NK-92 (cell line): ENCODE results near the gene CLEC2D.
"Not testable (repeated sequence)": the region's sequence is repeated elsewhere in the genome, so short reads cannot be mapped to it uniquely, and the experiment has no call there.

ENCODE experiments used
- DNase-seq: peaks from one replicate; lab custom pipeline; 2025; ENCODE audit not compliant: unreplicated experiment; lab: John Stamatoyannopoulos, UW

Gene CLEC2D

DNA sequence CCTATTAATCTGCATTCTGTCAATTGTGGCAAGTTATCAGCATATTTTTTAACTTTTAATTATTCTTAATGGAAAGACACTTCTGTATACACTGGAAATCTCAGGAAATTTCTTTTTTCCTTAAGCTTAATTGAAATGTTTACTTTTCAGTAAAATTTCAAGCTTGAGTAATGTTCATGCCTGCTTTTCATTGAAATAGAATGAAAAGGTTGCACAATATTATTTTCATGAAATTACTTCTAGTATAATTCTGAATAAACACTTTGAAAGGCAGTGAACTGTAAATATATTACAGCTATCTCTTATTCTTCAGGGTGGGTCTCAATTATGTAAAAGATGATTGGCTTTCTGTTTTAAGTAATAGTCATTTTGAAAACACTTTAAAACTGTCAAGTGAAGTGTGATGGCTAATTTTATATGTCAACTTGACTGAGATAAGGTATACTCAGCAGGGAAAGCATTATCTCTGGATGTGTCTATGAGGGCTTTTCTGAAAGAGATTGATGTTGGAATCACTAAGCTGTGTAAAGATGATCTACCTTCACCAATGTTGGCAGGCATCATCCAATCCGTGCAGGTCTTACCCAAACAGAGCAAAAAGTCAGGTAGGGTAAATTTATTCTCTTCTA, 29.9 kb downstream of the CLEC2D start:
- DNase-seq: no peak

DNA sequence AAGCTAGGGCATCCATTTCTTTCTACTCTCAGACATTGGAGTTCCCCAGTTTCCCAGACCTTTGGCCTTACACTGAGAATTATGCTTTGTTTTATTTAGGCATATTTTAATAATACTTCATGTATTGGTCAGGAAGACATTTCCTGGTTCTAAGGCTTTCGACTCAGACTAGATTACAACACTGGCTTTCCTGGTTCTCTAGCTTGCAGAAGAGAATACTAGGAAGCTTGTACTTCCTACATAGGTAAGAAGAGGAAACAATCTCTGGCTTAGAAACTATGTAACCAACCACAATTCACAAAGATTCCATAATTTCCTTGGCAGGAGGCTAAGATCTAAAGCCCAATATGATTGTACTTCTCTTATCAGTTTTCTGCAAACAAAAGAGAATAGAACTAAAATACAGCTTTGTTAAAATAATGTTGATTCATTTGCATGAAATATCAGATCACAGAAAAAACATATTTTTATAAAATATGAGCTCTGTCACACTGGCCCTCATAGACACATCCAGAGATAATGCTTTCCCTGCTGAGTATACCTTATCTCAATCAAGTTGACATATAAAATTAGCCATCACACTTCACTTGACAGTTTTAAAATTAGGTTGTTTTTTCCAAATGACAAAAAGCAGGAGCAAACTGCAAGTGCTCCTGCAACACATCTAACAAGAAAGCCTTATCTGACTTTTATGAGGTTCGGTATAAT, 30.5 kb downstream of the CLEC2D start:
- DNase-seq: no peak

DNA sequence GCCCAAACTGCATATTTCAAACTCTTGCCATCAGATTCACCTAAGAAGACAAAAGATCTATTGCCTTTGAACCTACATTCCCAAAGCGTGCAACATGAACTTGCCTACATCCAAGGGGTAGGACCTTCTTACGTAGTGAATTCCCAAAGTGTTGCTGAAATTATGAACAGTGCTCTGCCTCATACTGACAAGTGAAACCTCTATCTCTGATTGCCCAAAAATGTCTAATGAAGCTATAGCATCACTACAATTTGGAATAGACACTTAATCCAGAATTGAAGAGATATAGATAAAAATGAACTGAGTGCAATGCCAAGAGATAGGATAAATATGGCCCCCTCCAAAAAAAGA, 31.1 kb downstream of the CLEC2D start:
- no peak for DNase-seq

DNA sequence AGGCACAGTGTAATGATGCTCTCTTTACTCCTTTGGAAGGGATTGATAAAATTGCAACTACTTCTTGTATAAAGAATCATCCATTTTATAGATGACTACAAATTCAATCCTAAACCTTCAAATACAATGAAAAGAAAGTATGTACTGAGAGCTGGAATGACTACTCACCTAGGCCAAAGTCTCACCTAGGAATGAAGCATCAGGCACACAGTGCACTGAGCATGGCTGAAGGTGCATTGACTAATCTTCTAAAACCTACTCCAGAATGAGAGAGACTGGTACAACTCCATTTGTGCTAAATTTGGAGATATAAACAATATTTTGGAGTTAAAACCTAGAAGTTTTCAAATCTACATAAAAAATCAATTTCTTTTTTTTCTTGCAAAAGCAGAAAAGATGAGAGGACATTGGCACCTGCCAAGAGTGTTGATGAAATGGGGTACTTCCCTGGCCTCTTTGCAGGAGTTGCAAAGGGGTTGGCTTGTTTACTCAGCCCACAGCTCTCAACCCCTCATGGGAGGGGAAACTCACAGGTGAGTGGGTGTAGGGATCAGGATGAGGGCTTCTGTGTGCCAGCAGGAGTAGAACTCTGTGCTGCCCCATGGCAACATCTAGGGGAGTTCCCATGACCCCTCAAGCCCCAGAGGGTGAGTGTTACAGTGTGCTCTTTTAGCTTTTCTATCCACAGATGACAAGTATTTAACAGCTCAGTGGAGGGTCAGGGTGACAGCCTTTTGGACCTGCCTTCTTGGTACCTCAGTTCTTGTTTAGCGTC, 32.1 kb downstream of the CLEC2D start:
- no peak for DNase-seq

DNA sequence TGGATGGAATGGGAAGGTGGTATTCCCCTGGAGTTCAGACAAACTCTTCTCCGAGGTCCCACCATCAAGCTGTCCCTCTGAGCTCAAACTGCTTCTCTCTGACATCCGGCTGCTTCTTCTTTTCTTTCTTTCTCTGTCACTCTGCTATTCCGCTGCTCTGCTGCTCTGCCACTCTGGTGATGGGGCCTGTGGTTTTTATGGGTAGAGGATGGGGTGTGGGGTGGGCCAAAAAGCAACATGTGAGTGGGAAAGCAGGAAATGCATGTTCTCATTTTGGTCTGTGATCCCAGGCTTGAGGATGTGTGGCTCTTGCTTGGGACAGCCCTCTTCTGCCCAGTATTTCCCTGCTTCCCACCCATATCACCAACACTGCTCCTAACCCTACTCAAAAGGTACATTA, 32.7 kb downstream of the CLEC2D start:
- DNase-seq: no peak

DNA sequence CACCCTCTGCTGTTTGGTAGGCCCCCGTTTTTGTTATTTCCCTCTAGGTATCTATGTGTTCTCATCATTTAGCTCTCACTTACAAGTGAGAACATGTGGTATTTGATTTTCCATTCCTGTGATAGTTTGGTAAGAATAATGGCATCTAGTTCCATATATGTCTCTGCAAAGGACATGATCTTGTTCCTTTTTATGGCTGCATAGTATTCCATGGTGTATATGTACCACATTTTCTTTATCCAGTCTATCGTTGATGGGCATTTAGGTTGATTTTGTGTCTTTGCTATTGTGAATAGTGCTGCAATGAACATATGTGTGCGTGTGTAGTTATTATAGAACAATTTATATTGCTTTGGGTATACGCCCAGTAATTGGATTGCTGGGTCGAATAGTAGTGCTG, 35.0 kb downstream of the CLEC2D start:
- not testable (repeated sequence) for DNase-seq

DNA sequence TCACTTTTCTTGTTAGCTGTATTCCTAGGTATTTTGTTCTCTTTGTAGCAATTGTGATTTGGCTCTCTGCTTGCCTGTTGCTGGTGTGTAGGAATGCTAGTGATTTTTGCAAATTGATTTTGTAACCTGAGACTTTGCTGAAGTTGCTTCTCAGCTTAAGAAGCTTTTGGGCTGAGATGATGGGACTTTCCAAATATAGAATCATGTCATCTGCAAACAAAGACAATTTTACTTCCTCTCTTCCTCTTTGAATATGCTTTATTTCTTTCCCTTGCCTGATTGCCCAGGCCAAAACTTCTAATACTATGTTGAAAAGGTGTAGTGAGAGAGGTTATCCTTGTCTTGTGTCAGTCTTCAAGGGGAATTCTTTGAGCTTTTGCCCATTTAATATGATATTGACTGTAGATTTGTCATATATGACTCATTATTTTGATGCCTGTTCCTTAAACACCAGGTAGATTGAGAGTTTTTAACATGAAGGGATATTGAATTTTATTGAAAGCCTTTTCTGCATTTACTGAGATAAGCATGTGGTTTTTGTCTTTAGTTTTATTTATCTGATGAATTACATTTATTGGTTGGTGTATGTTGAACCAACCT, 36.7 kb downstream of the CLEC2D start:
- no peak for DNase-seq

DNA sequence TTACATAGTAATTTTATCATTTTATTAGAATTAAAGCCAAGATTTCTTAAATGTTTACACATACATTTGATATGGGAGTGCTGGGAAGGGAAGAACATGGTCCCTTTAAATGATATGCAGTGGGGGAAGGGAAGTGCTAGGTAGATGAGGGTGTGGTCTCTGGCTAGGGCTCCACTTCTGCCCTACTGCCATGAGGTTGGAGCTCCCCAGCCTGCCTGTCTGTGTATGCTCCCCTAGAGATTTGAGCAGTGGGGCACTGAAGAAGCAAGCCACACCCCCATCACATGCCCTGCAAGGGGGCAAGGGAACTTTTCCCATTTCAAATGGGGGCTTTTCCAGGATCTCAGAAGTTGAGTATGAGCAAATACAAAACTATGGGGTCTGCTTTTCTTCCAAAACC, 37.8 kb downstream of the CLEC2D start:
- DNase-seq: no peak

DNA sequence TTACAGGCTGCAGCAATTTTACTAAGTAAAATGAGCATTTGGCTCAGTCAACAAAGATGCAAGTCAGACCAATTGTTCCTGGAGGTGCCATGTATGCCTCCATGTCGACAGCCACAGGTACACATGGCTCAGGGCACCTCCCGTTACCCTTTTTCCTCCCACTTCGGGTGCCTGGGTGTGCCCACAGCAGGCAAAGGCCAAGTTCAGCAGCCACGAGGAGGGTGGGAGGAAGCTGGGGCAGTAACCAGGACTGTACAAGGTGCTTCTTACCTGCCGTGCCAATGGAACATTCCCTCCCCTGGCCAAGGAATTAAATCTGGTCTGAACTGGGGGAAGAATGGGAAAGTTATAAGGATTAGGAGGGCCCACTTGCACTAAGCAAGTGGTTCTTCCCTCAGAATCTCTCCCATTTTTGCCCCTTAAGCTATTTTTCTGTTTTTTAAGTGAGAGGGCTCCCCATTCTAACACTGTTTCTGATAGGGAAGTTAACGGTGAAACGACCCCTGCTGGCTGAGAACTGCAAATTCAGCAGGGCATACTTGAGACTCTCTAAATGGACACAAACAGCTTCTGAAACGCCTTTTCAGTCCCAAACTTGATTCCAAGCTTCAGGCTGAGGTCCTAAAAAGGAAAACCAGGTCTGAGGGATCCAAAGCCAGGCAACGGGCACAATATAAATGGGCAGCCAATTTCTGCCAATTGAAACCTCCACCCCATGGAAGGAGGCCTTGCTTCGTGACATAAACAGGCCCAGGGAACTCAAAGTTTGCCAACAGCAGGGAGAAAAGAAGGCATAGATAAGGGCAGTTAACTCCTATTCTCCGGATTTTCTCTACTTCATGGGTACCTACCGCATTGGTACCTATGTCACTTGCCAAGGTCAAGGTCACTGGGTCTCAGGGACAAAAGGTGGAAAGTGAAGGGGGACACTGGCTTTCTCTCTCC, 38.6 kb downstream of the CLEC2D start:
- no peak for DNase-seq

DNA sequence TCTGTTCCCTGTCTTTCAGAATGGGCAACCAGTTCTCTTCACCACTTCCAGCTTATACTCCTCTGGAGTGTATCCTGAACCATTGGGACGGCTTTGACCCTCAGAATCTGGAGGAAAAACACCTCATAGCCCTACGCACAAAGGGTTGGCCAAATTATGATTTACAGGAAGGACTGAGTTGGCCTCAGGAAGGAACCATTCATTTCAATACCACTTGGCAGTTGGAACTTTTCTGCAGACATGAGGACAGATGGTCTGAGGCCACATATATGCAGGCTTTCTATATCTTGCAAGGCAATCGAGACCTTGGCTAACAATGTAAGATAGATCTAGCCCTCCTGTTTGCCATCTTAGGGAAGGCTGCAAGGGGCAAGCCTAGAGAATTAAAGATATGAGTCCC, 39.3 kb downstream of the CLEC2D start:
- DNase-seq: no peak

DNA sequence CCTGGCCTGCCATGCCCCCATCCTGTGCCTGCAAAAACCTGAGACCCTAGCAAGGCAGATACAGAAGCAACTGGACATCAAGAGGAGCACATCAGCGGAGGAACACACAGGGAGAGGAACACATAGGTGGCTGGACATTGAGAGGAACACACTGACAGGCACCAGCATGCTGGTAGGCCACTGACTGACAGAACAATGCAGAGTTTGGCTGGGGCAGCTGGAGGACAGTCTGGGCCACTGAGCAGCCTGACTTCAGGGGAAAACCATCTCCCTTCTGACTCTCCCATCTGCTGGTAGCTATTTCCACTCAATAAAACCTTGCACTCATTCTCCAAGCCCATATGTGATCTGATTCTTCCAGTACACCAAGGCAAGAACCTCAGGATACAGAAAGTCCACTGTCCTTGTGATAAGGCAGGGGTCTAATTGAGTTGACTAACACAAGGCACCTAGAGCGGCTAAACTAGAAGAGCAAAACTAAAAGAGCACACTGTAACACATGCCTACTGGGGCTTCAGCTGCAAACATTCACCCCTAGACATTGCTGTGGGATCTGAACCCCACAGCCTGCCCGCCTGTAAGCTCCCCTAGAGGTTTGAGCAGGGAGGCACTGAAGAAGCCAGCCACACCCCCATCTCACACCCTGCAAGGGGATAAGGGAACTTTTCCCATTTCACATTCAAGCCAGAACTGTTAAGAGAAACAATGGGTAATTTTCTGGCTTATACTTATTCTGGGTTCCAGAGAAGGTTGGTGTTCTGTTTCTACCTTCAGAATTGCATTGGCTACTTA, 41.3 kb downstream of the CLEC2D start:
- no peak for DNase-seq

DNA sequence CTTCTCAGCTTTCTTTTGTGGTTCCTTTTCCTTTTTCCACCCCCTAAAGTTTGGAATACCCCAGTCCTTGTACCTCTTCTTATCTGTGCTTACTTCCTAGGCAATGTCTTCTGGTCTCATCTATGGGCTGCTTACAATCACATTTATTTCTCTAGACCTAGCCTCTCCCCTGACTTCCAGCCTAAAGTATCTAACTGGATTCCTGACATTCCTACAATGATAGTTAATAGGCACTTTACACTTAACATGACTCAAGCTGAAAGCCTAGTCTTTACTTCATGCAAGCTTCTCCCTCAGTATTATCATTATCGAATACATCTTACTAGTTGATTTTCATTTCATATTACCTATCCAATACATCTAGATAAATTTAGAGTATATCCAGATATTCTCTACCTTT, 42.2 kb downstream of the CLEC2D start:
- no peak for DNase-seq

DNA sequence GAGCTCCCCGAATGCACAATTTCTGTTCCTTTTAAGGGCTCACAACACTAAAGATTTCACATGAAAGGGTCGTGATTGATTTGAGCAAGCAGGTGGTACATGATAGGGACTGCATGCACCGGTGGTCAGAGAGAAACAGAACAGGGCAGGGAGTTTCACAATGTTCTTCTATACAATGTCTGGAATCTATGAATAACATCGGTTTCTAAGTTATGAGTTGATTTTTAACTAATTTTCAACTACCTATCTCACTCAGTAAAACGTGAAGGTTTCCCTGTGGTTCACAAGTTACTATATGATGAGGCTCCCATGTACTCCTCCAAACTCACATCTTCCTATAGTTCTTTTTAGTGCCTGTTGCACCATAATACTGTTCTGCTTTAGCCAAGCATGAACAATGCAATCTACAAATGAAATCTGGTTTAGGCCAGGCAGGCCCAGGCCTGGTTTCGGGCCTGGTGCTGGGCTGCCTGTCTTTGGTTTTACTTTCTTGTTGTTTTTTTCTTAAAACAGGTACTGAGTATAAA, 43.6 kb downstream of the CLEC2D start:
- not testable (repeated sequence) for DNase-seq

DNA sequence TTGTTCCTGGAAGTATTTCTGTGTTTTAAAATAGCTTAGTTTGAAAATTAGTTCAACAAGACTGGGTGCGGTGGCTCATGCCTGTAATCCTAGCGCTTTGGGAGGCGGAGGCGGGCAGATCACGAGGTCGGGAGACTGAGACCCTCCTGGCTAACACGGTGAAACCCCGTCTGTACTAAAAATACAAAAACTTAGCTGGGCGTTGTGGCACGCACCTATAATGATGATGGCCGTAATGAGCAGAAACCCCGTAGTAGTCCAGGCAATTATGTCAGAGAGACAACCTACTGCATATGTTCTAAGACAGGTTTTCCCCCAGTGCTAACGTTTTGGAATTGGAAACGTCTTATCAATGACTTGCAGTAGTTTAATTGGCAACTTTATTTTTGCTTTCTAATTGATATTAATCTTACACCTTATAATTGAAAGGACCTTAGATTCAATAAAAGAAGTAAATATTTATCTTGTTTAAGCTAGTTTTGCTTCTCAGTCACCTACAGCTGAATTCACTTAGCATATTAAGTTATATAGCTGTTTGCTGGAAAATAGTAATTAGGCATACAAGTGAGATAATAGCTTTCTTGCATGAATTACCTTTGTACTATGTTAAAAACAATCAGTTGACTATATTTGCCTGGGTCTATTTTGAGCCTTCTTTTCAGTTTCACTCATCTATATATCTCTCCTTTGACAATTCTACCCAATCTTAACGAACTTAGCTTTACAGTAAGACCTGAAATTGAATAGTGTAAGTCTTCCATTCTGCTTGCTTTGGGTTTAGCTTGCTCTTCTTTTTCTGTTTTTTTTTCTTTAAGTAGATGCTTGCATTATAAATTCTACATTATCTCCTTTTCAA, 47.8 kb downstream of the CLEC2D start:
- no peak for DNase-seq

DNA sequence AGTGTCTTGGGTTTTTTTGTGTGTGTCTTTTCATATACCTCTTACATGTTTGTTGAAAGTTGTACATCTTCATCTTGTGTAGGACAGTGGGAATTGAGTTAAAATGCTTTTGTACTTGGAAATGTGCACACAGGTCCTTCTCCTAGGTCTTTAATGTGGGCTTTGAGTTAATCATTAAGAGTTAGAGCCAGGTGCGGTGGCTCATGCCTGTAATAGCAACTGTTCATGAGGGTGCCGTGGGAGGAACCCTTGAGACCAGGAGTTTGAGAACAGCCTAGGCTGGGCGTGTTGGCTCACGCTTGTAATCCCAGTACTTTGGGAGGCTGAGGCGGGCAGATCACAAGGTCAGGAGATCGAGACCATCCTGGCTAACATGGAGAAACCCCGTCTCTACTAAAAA, 49.5 kb downstream of the CLEC2D start:
- no peak for DNase-seq

DNA sequence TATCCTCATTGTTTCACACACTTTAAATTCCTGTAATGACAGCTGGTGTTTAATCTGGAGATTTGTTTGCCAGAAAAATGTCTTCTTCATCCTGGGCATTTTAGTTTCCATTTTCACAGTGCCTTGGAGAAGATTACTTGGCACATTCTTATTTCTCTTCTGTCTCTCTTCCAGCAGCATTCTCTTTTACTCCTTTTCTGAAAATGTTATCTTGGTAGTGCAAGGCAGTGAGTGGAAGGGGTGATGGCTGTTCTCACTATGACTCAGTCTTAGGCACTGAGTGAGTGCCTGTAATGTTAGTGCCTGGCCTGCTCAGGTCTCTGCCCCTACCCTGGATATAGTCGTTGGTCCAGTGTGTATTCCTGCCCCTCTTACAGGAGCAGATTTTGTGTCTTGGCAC, 50.3 kb downstream of the CLEC2D start:
- no peak for DNase-seq

DNA sequence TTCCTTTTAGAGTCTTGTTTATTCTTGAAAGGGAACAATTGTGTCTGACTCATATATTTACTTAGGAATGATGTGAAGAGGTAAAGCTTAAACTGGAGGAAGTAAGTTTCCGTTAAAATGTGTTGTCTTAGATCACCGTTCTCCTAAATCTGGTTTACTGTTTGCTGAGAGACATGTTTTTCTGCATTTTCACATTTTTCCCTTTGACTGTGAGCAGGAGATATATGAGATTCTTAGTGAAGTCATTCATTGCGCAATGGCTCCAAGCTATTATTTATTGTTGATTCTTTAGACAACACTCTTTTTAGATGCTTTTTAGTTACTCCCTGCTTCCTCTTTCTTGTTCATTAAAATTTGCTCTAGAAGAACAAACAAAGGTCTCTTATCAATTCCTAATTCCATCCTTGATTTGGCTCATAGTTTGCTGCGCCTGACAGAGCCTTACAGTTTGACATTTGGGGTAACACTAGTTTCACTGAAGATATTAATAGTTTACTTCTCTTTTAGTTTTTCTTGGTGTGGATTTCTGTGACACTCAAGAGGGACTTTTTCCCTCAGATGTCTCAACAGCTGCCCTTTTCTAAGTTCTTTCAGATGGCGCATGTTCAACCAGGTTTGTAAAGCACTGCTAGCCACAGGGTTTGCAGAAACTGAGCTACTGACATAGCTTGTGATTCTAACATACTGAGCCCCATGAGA, 52.0 kb downstream of the CLEC2D start:
- no peak for DNase-seq

DNA sequence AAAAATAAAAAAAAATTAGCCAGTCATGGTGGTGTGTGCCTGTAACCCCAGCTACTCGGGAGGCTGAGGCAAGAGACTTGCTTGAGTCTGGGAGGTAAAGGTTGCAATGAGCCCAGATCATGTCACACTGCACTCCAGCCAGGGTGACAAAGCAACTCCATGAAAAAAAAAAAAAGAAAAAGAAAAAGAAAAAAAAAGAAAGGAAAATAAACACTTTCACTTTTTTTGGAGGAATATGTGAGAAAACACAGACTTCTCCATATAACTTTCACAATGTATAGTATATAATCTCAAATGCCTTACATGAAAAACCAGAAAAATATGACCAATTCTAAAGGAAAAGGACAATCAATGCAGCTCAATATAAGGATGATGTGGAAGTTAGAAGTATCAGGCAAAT, 54.5 kb downstream of the CLEC2D start:
- no peak for DNase-seq
